HG03196 (cell line): ENCODE data around the gene AGAP1.

Experiments used
- ATAC-seq: cut with Tn5 transposase; IDR thresholded peaks from one replicate; pipeline ENCODE4 v1.9.1; 2021; ENCODE audit not compliant: unreplicated experiment

Gene AGAP1

DNA sequence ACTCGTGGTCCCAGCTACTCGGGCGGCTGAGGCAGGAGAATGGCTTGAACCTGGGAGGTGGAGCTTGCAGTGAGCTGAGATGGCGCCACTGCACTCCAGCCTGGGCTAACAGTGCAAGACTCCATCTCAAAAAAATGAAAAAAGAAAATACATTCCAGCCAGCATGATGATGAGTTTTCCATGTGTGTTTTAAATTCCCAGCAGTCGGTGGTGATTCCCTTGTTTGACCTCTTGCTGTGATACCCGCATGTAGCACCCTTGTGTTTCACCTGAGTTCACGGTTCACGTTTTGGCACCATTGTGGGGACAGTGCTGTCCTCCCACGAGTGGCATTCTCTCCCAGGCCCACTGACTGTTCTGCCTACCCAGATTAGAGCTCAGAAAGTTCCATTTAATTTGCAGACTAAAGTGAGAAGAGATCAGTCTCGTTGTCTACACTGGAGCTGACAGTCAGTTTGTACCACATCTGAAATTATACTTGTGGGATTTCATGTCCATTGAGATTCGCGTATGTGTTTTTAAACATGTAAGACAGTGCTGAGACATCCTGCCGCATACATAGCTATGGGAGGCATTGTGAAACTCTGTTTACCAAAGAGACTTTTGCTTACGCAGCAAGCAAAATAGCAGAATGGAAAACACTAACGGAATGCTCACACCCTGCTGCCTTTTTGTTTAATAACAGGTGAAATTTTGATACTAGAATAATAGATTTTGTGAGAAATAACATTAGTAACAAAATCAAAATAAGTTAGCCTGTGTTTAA is 517.3 kb downstream of the AGAP1 start:
- ATAC-seq = no peak

DNA sequence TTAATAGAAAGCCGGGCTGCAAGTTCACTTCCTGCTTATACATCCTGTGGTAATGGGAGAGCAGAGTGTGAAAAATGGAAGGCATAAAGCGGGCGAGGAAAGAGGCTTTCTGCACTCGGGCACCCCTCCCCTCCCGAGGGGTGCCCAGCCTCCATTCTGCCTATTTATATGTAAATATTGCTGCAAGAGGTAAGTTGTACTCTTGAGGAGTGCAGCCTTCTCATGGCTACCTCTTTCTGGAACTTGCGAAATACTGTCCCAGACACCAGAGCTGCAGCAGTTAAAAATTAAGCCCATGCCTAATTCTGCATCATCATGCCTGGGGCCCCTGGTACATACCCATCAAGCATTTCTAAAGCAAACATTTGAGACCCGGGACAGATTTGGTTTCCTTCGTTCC is 518.3 kb downstream of the AGAP1 start:
- no peak for ATAC-seq

DNA sequence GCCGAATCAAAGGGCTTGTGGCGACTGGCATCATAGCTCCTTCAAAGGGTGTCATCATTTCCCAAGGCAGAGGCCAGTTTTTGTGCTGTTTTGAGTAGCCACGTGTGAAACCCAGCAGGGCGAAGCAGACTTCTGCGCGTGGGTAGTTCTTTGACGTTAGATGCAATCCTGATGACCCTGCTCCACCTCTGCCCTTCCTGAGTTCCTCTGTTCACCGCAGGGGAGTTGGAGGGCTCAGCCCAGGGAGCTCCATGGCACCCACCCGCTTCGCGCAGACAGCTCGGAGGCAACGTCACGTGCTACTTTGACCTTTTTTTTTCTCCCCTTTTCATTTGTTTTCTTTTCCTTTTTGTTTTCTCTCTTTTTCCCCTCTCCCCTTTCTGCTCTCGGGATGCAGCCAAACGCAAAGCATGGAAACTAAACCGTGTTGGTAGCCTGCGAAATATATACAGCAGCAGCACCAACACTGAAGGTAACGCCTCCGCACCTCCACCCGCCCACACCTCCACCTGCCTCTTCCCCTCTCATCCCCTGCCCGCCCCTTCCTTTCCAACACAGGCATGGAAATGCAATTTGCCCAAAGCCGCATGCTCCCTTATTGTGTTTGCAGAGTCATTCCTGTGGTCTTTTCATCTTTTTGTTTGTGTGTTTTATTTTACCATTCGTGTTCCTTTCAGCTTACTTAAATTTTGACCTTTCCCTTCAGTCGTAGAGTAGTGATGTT is 520.7 kb downstream of the AGAP1 start:
- no peak for ATAC-seq

DNA sequence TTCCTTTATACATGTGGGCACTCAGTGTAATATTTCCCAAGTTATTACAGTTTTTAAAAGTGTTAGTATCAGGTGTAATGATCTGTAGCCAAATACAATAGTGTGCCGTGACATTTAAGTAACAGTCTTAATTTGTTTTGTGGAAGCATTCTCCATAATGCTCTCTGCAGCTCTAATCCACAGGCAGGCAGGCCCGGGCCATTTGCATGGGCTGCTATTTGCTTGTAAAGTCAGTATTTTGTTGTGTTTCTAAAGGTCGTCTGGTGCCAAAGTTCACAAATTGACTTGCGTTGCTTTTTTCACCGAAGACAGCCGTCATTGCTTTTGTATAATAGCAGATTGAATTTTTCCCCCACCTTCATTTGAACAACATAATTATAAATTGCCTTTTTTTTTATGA is 521.3 kb downstream of the AGAP1 start:
- no peak for ATAC-seq

DNA sequence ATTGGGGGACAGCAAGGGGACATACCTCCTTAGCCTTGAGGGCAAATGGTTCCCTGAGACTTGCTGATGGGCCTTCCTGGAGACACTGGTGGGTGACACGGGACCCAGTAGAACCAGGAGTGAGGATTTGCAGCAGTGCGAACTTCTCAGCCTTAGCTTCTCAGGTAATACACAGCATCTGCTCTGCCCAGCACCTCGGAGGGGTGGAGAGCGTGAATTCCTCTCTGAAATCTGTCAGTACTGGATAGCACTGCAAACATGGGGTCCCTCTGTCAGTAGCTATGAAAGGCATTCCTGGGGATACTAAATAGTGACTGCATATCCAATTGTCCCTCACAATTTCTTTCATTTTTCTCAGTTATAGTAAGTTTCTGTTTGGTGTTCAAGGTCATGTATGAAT is 522.7 kb downstream of the AGAP1 start:
- ATAC-seq = no peak

DNA sequence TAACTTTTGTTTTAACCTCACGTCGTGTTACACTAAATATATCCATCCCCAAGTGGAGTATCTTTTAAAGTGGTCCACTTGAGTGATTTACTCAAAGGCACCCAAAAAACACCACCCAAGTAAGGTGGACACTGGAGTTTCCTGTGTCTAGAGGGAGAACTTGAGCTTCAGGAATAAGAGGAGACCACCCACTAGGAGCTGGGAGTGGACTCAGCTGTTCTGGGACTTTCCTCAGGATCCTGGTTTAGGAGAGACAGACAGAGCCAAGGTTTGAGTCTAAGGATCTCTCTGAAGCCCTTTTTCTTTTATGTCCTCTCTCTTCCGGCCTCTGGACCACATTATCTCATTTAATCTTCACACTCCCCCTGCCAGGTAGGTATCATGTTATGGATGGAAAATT is 523.6 kb downstream of the AGAP1 start:
- ATAC-seq = no peak

DNA sequence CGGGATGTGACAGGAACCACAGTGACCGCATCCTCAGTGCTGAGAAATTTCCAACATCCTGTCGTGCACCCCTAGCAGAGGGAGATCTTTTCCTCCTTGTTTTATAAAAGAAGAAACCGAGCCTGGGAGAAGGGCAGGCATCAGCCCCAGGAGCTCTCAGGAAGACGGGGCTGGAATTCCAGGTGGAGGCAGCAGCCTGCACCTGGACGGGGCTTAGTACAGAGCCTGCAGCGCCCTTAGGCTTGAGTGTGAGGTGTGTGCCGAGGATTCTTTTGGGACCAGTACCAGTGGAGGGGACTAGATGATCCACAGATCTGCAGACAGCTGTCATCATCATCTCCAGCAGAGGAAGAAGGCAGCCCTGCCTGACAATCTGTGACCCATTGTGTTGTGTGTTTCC is 525.6 kb downstream of the AGAP1 start:
- no peak for ATAC-seq

DNA sequence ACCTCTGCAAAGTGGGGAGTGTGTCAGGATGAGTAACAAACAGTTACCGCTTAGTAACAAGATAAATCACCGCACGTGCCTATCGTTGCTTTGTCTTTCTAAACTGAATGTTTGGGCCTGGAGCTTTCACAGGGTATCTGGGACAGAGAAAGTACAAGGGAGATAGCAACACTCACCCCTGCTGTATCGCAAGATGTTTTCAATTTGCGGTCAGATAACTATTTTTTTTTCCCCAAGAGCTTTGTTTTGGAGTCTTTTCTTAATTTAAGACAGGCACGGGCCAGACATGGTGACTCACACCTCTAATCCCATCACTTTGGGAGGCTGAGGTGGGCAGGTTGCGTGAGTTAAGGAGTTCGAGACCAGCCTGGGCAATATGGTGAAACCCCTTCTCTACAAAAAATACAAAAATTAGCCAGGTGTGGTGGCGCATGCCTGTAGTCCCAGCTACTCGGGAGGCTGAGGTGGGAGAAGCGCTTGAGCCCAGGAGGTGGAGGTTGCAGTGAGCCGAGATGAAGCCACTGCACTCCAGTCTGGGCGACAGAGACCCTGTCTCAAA is 527.7 kb downstream of the AGAP1 start:
- no peak for ATAC-seq

DNA sequence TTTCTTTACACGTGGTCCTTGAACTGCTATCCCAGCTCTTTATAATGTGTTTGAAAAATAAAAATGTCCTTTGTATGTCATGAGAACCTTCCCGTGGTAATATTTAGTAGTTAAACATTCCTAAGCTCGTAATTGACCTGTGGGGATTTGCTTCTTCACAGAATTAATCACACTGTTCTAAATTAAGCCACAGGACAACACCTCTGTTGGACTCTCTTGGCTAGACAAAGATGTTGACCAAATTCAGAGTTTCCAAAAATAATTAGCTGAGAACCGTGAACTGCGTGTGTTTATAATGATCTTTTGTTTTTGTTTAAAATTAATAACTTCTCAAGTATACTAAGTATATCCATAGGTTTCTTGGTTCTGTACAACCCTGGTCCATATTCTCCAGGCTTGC is 528.3 kb downstream of the AGAP1 start:
- ATAC-seq = no peak

DNA sequence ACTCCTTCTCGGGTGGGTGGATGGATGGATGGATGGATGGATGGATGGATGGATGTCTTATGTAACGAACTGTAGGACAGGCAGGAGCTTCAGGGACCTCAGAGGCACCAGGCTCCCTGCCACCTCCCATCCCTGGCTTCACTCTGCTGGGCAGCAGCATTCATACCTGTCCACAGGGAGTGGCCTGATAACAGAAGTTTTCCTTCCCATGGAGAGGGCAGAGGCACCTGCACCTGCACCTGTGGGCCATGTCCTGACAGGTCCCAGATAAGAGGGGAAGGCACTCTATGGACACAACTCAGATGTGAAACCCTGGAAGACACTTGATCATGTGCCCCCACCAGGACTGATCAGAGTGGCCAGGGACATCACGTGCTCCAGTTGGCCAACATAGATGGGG is 532.0 kb downstream of the AGAP1 start:
- no peak for ATAC-seq

DNA sequence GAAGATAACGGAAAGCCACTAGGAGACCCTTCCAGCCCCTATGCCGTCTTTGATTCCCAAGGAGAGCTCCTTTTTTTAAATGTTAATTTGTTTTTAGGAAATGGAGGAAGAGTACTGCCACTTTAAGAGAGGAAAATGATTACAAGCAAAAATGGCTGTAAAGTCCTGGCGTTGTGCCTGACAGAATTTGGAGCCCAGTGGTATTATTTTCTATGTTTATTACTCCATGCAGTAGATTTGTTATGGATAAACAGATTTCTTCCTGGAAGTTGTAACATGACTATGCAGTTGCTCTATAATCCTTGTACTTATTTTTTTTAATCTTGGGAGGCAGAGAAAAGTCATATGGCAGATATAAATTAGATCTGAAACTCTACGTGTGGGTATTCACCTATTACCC is 533.0 kb downstream of the AGAP1 start:
- ATAC-seq = no peak

DNA sequence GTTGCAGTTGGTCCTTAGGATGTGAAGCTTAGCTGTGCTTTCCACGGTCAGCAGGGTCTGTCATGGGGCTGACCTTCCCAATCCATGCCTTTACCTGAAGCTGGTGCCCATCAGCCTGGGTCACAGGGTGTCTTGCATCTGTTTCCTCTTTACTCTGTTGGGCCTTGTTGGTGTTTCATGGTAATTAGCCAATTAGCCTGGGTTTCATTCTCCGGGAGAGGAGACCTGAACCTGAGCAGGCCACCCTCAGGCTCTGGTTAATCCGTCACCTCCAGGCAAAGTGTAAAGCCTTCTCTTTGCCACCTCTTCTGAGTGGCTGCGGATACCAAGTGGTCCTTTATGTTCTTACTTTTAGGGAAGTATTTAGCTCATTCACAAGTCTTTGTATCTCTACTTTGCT is 534.2 kb downstream of the AGAP1 start:
- no peak for ATAC-seq

DNA sequence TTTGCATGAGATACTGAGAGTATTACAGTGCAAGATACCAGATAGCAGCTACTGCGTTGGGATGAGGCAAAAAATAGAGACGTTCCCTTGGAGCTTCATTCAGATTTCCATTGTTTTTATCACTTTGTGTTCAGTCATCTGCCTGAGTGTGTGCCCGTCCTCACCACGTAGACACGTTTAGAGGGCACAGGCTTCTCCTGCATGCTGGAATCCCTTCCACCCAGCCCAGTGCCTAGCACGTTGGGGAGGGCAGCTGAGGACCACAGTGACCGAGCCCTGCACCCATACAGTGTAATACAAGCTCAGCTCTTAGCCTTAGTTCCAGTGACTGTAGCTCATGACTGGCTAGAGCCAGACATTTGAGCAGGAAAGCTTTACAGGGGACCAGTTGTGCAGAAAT is 539.6 kb downstream of the AGAP1 start:
- no peak for ATAC-seq

DNA sequence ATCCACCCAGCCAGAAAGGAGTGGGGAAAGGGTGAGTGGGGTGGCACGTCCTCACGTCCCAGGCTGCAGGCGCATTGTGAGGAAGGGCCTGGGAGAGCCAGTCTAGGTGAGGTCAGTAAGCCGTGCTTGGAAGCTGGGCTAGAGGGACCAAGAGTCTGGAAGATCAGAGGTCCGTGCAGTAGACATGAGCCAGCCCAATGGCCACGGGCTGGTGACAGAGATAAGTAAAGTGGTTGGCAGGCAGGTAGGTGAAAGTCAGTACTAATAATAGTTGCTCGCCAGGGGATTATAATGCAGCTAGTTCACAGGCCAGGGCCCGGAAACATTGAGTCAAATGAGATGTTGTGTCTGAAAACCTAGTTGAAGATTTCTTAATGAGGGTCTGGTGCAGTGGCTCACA is 541.1 kb downstream of the AGAP1 start:
- ATAC-seq = no peak

DNA sequence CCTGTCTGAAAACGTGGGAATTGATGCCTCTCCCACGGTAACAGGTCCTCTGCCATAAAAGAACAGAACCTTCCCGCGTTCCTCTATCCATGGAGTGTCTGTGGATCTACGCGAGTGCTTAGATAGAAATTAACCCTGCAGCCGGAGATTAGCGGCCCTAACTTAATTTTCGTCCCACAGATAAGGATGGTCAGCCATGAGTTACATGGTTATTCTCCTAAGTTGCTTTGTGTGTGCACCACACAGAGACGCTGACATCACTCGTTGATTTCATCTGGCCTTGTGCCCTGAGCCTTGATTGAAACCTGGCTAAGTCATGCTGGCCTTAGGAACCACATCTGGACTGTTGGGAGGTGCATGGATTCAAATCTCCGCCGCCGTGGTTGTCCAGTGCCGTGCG is 542.2 kb downstream of the AGAP1 start:
- ATAC-seq = no peak

DNA sequence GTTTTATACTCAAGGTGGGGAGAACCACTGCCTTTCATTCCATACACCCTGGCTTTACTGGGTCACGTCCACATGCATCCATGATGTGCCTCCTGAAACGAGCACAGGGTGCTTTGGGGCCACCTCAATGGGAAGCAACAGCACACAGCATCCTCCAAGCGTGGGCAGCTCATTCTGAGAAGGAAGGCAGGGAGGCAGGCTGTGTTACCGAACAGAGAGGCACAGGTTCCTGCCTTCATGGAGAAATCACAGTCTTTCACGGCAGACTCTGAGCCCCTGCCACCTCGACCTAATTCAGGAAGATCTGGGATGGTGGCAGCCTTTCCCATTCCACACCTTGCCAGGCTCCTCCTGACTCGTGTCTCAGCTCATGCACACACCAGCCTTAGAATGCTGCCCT is 544.3 kb downstream of the AGAP1 start:
- no peak for ATAC-seq

DNA sequence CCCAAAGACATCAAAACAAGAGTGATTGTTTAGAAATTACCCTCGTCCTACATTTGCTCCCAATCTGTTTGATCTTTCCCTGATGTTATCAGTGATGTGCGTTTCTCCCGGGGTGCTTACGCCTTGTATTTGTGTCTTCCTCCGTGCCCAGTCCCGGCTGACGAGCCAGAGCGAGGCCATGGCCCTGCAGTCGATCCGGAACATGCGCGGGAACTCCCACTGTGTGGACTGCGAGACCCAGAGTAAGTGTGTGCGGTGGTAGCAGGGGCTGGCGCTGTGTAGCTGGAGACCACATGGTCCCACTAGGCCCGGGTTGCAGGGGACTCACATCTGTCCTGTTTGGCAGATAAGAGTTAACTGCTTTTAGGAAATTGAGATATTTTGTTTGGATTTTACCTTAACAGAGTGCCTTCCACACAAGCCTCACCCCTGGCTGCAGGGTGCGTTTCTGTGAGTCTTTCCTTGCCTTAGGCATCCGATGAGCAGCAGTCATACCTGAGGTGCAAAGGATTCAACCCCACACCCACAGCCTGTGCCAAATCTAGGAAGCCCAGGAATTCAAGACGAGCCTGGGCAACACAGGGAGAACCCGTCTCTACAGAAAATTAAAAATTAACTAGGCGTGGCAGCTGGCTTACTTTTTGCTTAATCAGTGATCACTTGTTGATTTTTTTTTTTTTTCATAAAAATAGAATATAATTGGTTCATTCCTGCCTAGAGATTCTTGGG is 546.9 kb downstream of the AGAP1 start:
- ATAC-seq = no peak

DNA sequence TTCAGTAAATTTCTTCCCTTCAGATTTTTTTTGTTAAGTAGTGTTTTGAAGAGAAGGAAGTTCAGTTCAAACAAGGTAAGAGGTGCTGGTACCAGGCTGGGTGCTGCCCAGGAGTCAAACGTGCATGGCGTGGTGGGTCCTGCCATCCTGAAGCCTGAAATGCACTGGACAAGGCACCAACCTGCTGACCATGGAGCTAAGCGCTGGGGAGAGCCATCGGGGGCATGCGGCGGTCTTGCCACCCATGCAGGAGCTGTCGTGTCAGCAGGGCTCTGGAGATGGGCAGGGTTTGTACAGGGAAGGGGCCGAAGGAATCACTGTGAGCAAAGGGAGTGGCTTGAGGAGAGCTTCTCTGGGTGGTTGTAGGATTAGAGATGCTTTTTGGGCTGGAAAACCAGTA is 547.8 kb downstream of the AGAP1 start:
- no peak for ATAC-seq

DNA sequence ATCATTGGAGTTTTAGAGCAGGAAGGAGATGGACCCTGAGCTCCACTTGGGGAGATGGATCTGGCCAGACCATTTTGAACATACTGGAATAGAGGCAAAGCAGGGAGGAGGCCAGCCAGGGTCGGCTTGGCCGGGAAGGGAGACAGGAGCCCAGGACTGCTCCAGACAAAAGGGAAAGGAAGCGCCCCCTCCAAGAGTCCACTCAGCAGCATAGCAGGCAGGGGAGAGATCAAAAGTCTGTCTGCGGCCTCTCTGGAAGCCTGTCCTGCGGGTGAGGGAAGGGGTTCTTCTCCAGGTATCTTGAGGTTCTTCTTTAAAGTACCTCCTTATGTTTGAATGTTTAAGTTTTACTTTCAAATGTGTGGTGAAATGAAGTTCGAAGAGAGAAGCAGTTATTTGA is 548.2 kb downstream of the AGAP1 start:
- no peak for ATAC-seq

DNA sequence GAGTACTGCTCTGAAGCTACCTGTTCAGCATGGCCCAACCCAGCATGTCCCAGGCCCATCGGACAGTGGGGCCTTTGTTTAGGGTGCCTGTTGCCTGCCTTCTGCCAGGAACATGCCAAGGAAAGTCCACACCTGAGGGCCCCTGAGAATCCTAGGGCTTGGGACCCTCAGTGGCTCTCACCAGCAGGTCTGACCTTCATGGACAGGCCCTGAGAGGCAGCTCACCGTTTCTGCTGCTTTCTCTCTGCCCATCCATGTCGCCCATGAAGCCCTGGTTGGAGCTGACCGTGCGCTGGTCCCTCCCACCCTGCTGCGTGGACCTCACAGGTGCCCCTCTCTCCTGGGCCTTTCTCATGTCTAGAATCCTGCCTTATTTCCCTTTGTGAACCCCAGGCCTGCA is 550.3 kb downstream of the AGAP1 start:
- ATAC-seq = no peak

DNA sequence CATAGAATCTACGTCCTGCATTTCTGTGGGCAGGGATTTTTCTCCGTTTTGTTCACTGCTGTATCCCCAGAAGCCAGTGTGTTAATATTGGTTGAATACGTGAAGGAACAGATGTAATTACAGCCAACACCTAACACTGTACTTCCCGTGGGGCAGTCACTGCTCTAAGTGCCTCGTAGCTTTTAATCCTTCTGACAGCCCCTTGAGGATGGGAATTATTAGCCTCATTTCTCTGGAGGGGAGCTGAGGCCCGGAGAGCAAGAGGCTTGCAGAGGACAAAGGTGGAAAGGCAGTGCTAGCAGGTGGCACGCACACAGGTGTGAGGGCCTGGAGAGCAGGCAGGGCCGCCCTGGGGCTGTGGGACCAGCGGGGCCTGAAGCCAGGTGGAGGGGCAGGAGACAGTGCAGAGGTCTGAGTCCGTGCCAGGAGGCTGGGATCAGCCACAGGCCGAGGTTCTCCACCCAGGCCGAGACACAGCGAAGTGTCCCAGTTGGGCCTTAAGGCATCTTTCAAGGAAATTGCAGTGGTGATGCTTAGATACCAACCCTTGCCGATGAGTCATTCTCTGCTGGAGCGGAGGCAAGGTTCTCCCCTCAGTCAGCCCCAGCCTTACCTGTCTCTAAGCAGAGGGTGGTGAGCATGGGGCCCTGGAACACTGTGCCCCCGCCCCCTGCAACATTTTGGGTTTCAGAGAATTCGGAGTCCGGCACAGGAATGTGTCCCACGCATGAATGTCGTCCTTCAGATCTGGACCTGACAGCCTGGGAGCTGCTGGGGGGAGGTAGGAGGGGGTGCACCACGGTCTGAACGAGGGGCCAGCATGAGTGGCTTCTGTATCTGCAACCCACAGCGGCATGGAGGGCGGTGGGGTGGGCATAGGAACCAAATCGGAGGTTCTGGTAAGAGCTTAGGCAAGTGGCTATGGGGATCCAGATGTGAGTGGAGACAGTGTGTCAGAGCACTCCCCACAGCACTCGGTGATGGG is 551.7 kb downstream of the AGAP1 start:
- ATAC-seq = no peak
